Prostate gland (tissue), 2 donors: ENCODE measurements around the gene GBX1.

Experiments used
- CTCF ChIP-seq, 4 experiments: fragments of 200-600 bp in 2 of 4; fragments of 450-650 bp in 2 of 4; sonication (generic) in 2 of 4; IDR thresholded peaks; 1 replicate in 3 of 4; 2 replicates in 1 of 4; pipeline ENCODE4 v1.5.1; 2016 to 2019; ENCODE audit warnings: antibody characterized with exemption in 4 of 4, mild to moderate bottlenecking in 2 of 4, moderate library complexity in 2 of 4
- POLR2A ChIP-seq: fragments of 450-650 bp; IDR thresholded peaks from one replicate; pipeline ENCODE4 v1.6.1; 2016; ENCODE audit warnings: antibody characterized with exemption, mild to moderate bottlenecking

GRCh38 chr7:151130741-151131157 lies 36.7 kb downstream of the GBX1 start:
- TF ChIP-seq CTCF (IDR thresholded peaks at IDR 0.05) = no peak
- no peak for TF ChIP-seq POLR2A
